GM12878 (cell line): Measurements from ENCODE around the gene PPA1. TPM values are rescaled to one million over a fixed set of nuclear protein-coding genes. Genes with fewer than 3 reads are reported as not detected.

ENCODE experiments used
- BACH1 ChIP-seq: fragments of 450-650 bp; IDR thresholded peaks from 2 replicates; pipeline ENCODE4 v1.6.1; 2017; ENCODE audit warnings: mild to moderate bottlenecking, borderline replicate concordance
- BCL11A ChIP-seq: IDR thresholded peaks from 2 replicates; pipeline ENCODE4 v1.6.1; 2011; ENCODE audit warnings: low read depth, low read length
- CHD4 ChIP-seq: fragments of 200-600 bp; sonication (generic); IDR thresholded peaks from 2 replicates; pipeline ENCODE4 v1.6.1; 2016; ENCODE audit warnings: mild to moderate bottlenecking
- FOS ChIP-seq: IDR thresholded peaks from 3 replicates; pipeline ENCODE4 v1.6.1; 2011; ENCODE audit warnings: borderline replicate concordance; ENCODE audit not compliant: insufficient read length; ENCODE audit errors: extremely low read depth
- FOXM1 ChIP-seq: IDR thresholded peaks from 2 replicates; pipeline ENCODE4 v1.6.1; 2012; ENCODE audit warnings: low read depth, mild to moderate bottlenecking, inconsistent platforms, low read length, moderate library complexity
- HDAC2 ChIP-seq: fragments of 200-600 bp; sonication (generic); IDR thresholded peaks from 2 replicates; pipeline ENCODE4 v1.6.1; 2017
- JUND ChIP-seq: IDR thresholded peaks from 2 replicates; pipeline ENCODE4 v1.6.1; 2012; ENCODE audit warnings: low read depth, mild to moderate bottlenecking, low read length, improper control_type of control experiment, moderate library complexity
- KDM1A ChIP-seq: fragments of 200-600 bp; sonication (generic); IDR thresholded peaks from 2 replicates; pipeline ENCODE4 v1.6.1; 2016; ENCODE audit warnings: borderline replicate concordance
- MEF2B ChIP-seq: fragments of 450-650 bp; IDR thresholded peaks from 2 replicates; pipeline ENCODE4 v1.6.1; 2018; ENCODE audit warnings: mild to moderate bottlenecking, moderate library complexity; ENCODE audit not compliant: partially characterized antibody, poor library complexity, severe bottlenecking
- MTA3 ChIP-seq: IDR thresholded peaks from 2 replicates; pipeline ENCODE4 v1.6.1; 2012; ENCODE audit warnings: low read length, inconsistent platforms, borderline replicate concordance
- MYB ChIP-seq: fragments of 150-350 bp; IDR thresholded peaks from 2 replicates; pipeline ENCODE4 v1.6.1; 2014; ENCODE audit warnings: mild to moderate bottlenecking, low read depth, low read length, borderline replicate concordance
- MYC ChIP-seq: IDR thresholded peaks from 2 replicates; pipeline ENCODE4 v1.6.1; 2011; ENCODE audit warnings: mild to moderate bottlenecking, low read length, moderate library complexity, inconsistent platforms; ENCODE audit not compliant: insufficient read depth, insufficient replicate concordance, insufficient read length, severe bottlenecking
- NFXL1 ChIP-seq: fragments of 450-650 bp; IDR thresholded peaks from 2 replicates; pipeline ENCODE4 v1.6.1; 2017; ENCODE audit warnings: antibody characterized with exemption, mild to moderate bottlenecking, borderline replicate concordance
- NFYB ChIP-seq: IDR thresholded peaks from 2 replicates; pipeline ENCODE4 v1.6.1; 2011; ENCODE audit warnings: low read depth, mild to moderate bottlenecking, low read length, improper control_type of control experiment, moderate library complexity; ENCODE audit not compliant: insufficient read depth
- RB1 ChIP-seq: fragments of 450-650 bp; formaldehyde crosslinking; IDR thresholded peaks from 2 replicates; pipeline ENCODE4 v1.6.1; 2017; ENCODE audit warnings: mild to moderate bottlenecking, borderline replicate concordance
- RUNX3 ChIP-seq: IDR thresholded peaks from 2 replicates; pipeline ENCODE4 v1.6.1; 2012; ENCODE audit warnings: low read length, inconsistent platforms
- SIX5 ChIP-seq: IDR thresholded peaks from 2 replicates; pipeline ENCODE4 v1.6.1; 2011; ENCODE audit warnings: mild to moderate bottlenecking, low read depth, low read length, moderate library complexity; ENCODE audit not compliant: severe bottlenecking
- SRF ChIP-seq, 2 experiments: IDR thresholded peaks; 2 replicates each; pipeline ENCODE4 v1.6.1; 2011; ENCODE audit warnings: low read depth in 2 of 2, low read length in 2 of 2, mild to moderate bottlenecking in 1 of 2, moderate library complexity in 1 of 2
- SUZ12 ChIP-seq: fragments of 200-600 bp; sonication (generic); IDR thresholded peaks from one replicate; pipeline ENCODE4 v1.6.1; 2018; ENCODE audit warnings: antibody characterized with exemption, mild to moderate bottlenecking; ENCODE audit not compliant: unreplicated experiment
- ZNF24 ChIP-seq: fragments of 450-650 bp; IDR thresholded peaks from 2 replicates; pipeline ENCODE4 v1.6.1; 2017; ENCODE audit warnings: antibody characterized with exemption, mild to moderate bottlenecking
- ZSCAN29 ChIP-seq: fragments of 450-650 bp; IDR thresholded peaks from 2 replicates; pipeline ENCODE4 v1.6.1; 2017; ENCODE audit warnings: mild to moderate bottlenecking, moderate library complexity
- polyA plus RNA-seq, 11 experiments: library from polyadenylated mRNA; depleted of rRNA in 4 of 11; unstranded in 6 of 11; stranded (reverse) in 5 of 11; fragments of >200 nt; fragmentation: Nextera tagmentation in 4 of 11; fragmentation: Illumina TruSeq in 1 of 11; extraction: Ambion mirVana in 4 of 11; extraction: Trizol in 1 of 11; gene quantifications; 1 replicate in 1 of 11; 2 replicates in 10 of 11; pipeline versions ENCODE4 v1.2.1 to v1.2.3, GENCODE V29; 2011 to 2016; ENCODE audit warnings: inconsistent platforms in 2 of 11, missing spikeins in 2 of 11, low read depth in 1 of 11
- total RNA-seq, 4 experiments: library from RNA; depleted of rRNA in 3 of 4; stranded (reverse); fragments of >200 nt in 3 of 4; fragmentation: Illumina TruSeq in 1 of 4; extraction: Trizol in 1 of 4; gene quantifications; 2 replicates each; pipeline versions ENCODE4 v1.2.1 to v1.2.3, GENCODE V29; 2013 to 2021
- TF ChIP-seq, protein P1 (sequence below): fragments of 450-650 bp; formaldehyde crosslinking; IDR thresholded peaks from 2 replicates; pipeline ENCODE4 v1.4.0; 2020; ENCODE audit warnings: mild to moderate bottlenecking, moderate library complexity
- TF ChIP-seq, protein P2 (sequence below): fragments of 450-650 bp; IDR thresholded peaks from 2 replicates; pipeline ENCODE4 v1.6.1; 2018; ENCODE audit warnings: borderline replicate concordance, mild to moderate bottlenecking; ENCODE audit not compliant: partially characterized antibody
- TF ChIP-seq, protein P3 (sequence below): IDR thresholded peaks from 2 replicates; pipeline ENCODE4 v1.6.1; 2012; ENCODE audit warnings: low read length, inconsistent platforms

PPA1 gene
- total and polyA plus RNA-seq, 10 of the 15 experiments (the other 5 are each of a cell fraction or from before 2014, with no cell fraction given) = 224 to 452 (median 346) TPM

DNA sequence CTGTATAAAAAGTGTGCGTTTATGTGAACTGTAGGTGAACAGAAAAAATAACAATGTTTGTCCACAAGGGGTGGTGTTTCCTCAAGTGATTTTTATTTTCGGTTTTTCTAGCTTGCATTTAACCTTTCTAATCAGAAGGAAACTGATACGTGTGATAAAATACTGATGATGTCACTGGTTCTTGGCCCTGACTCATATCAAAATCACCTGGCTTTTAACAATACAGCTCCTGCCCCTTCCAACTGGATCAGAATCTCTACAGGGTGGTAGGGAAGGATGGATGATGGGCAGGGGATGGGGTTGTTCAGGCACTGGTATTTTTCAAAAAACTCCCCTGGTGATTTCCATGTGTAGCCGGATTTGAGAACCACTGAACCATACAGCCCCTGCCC is 39.7 kb upstream of the PPA1 start (continued):
- TF ChIP-seq RB1 (no peak), JUND (0 out of 2 replicates have a peak, but pooled peaks have one; percentile 37), NFXL1 (no peak), RUNX3 (peak; percentile 45), SUZ12 (no peak), NFYB (no peak), MYC (no peak), CHD4 (no peak), HDAC2 (no peak), FOXM1 (peak; percentile 33; the same call in 1 of the 2 replicates), KDM1A (no peak), BACH1 (no peak), SIX5 (no peak), ZSCAN29 (no peak), FOS (no peak), ZNF24 (no peak), MYB (no peak), MTA3 (no peak), BCL11A (0 out of 2 replicates have a peak, but pooled peaks have one; percentile 35), MEF2B (no peak), SRF (IDR thresholded peaks at IDR 0.05; ENCODE audit: low read depth in 2 of 2, low read length in 2 of 2) (no peak)
- TF ChIP-seq, protein P1, sequence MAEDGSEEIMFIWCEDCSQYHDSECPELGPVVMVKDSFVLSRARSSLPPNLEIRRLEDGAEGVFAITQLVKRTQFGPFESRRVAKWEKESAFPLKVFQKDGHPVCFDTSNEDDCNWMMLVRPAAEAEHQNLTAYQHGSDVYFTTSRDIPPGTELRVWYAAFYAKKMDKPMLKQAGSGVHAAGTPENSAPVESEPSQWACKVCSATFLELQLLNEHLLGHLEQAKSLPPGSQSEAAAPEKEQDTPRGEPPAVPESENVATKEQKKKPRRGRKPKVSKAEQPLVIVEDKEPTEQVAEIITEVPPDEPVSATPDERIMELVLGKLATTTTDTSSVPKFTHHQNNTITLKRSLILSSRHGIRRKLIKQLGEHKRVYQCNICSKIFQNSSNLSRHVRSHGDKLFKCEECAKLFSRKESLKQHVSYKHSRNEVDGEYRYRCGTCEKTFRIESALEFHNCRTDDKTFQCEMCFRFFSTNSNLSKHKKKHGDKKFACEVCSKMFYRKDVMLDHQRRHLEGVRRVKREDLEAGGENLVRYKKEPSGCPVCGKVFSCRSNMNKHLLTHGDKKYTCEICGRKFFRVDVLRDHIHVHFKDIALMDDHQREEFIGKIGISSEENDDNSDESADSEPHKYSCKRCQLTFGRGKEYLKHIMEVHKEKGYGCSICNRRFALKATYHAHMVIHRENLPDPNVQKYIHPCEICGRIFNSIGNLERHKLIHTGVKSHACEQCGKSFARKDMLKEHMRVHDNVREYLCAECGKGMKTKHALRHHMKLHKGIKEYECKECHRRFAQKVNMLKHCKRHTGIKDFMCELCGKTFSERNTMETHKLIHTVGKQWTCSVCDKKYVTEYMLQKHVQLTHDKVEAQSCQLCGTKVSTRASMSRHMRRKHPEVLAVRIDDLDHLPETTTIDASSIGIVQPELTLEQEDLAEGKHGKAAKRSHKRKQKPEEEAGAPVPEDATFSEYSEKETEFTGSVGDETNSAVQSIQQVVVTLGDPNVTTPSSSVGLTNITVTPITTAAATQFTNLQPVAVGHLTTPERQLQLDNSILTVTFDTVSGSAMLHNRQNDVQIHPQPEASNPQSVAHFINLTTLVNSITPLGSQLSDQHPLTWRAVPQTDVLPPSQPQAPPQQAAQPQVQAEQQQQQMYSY (CRISPR knock-in tag) = no peak
- TF ChIP-seq, protein P2, sequence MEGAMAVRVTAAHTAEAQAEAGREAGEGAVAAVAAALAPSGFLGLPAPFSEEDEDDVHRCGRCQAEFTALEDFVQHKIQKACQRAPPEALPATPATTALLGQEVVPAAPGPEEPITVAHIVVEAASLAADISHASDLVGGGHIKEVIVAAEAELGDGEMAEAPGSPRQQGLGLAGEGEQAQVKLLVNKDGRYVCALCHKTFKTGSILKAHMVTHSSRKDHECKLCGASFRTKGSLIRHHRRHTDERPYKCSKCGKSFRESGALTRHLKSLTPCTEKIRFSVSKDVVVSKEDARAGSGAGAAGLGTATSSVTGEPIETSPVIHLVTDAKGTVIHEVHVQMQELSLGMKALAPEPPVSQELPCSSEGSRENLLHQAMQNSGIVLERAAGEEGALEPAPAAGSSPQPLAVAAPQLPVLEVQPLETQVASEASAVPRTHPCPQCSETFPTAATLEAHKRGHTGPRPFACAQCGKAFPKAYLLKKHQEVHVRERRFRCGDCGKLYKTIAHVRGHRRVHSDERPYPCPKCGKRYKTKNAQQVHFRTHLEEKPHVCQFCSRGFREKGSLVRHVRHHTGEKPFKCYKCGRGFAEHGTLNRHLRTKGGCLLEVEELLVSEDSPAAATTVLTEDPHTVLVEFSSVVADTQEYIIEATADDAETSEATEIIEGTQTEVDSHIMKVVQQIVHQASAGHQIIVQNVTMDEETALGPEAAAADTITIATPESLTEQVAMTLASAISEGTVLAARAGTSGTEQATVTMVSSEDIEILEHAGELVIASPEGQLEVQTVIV = no peak
- TF ChIP-seq, protein P3, sequence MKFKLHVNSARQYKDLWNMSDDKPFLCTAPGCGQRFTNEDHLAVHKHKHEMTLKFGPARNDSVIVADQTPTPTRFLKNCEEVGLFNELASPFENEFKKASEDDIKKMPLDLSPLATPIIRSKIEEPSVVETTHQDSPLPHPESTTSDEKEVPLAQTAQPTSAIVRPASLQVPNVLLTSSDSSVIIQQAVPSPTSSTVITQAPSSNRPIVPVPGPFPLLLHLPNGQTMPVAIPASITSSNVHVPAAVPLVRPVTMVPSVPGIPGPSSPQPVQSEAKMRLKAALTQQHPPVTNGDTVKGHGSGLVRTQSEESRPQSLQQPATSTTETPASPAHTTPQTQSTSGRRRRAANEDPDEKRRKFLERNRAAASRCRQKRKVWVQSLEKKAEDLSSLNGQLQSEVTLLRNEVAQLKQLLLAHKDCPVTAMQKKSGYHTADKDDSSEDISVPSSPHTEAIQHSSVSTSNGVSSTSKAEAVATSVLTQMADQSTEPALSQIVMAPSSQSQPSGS = peak; percentile 96
